NCI-H2196 (cell line): ENCODE results near the gene NOS1AP.
"Not testable (repeated sequence)": the region's sequence is repeated elsewhere in the genome, so short reads cannot be mapped to it uniquely, and the experiment has no call there.

ENCODE experiments used
- DNase-seq: peaks from one replicate; lab custom pipeline; 2025; ENCODE audit not compliant: unreplicated experiment; lab: John Stamatoyannopoulos, UW

Gene NOS1AP

DNA sequence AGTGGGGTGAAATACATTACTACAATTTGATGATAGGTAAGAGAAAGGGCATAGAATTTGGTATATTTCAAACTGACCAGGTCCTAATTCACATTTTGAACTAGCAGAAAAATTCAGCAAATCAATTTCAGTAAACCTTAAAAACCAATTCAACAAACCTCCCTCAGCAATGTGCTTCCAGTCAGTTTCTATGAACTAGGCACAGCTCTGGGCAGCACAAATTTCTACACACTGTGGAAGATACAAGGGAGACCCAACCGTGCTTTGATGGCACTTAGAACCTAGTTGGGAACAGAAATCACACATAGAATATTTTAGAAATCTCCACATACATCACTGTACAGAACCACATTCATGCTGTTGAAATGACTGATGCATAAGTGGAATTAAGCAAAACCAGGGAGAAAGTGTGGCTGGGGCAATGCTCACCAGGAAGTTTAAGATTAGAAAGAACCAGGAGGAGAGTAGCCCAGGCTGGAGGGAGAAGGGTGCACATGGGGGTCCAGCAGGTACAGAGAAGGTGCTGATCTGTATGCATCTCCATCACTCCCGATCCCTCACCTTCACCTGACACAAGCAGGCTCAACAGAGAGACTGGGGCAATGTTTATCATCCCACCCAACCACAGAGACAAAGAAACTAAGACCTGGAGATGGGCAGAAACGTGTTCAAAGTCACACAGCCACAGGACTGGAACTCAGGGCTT is 326.9 kb downstream of the NOS1AP start:
- no peak for DNase-seq

DNA sequence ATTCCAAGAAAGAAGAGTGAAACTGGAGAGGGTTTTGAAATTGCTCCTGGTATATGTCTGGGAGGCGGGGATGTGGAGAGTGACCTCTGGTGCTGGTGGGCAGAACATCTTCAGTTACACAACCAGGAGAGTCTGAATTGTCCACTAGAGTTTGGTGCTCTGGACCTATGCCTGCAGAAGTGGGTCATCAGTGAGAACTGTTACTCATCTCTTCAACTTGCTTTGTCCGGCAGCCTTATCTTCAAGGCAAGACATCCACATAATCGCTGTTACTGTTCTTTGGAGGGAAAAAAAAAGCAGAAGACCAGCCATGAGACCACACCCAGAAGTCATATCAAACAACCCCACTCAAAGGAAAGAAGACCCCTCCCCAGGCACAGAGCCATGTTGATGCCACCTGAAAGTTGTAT is 327.6 kb downstream of the NOS1AP start:
- DNase-seq, result no peak

GRCh38 chr1:162397943-162398560 is 328.6 kb downstream of the NOS1AP start:
- no peak for DNase-seq

DNA sequence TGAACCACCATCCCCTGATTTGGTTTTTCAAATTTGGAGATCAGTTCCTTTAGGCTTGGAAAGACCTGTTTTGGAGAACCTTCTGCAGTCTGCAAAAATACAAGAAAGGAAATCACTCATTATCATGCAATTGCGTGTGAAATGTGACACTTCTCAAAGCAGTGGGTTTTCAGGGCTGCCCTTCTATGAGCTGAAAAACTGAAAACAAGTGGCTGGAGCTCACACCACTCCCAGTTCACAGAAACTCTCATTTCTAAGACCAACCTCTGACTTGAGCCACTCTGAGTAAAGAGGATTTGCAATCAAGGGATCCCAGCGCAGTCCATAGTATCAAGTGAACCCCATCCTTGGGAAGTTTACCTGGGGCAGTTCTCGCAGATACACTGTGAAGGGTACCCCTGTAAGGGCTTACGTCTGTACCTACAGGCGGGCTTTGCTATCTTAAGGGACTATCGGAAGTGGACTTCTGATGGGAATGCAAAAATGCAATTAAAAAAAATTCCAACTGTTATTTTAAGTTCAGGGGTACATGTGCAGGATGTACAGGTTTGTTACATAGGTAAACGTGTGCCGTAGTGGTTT is 329.6 kb downstream of the NOS1AP start:
- no peak for DNase-seq

GRCh38 chr1:162400790-162401355 is 331.4 kb downstream of the NOS1AP start:
- no peak for DNase-seq

DNA sequence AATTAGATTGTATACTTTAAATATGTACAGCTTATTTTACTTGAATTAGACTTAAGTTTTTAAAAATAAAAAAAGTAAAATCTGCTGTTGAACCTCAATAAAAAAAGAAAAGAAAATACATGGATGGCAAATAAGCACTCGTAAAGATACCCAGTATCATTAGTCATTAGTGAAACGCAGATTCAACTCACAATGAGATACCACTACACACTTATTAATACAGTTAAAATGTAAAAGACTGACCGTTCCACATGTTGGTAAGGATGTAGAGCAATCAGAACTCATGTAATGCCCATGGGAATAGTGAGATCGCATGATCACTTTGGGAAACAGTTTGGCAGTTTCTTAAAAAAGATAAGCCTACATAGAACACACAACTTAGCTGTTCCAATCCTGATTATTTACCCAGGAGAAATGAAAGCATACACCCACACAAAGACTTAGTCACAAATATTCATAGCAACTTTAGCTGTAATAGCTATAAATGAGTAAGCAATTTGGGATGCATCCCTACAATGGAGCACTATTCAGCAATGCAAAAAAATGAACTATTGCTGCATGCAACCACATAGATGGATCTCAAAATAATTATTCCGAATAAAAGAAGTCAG is 335.2 kb downstream of the NOS1AP start:
- DNase-seq, result no peak

- DNase-seq, result no peak
Measured at GRCh38 chr1:162405800-162406199, 336.3 kb downstream of the NOS1AP start.

GRCh38 chr1:162406811-162407210 is 337.3 kb downstream of the NOS1AP start:
- DNase-seq, result no peak

DNA sequence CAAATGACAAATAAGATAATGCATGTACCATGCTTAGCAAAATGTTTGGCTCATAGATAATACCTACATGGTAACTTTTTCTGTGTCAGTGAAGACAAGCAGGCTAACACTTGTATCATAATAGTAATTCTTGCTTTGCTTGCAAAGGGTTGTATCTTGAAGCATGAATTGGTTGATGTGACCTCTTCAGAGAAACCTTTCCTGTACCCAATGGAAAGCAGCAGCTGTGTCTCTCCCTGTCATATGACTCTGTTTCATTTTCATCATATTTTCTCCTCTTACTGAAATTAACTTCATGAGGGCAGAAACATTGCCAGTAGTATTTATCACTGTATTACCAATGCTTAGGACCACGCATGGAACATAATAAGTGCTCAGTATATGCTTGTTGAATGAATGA is 338.0 kb downstream of the NOS1AP start:
- no peak for DNase-seq

DNA sequence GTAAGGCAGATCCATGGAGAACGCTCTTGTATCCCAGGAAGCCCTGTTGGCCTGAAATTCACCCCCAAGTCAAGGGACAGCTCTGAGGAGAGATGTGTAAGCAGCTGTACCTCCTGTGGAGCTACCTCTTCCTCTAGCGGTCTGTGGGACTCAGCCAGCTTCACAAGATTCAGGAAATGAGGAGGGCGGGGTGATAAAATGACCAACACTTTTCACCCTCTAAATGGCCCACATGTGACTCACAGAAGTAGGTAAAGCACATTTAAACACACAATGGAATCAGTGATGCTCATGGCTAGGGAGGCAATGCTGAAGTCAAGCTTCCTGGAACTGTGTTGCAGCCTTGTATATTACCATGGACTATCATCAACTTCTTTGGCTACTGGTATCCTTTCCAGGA is 342.5 kb downstream of the NOS1AP start, which contains the start of gene SH2D1B:
Gene SH2D1B (minus strand): TSS at position 135 of the 400 bp plus-strand sequence. CDS start 120 bp downstream, at position 15.
- DNase-seq, result no peak

GRCh38 chr1:162416215-162416614 is 346.7 kb downstream of the NOS1AP start:
- no peak for DNase-seq

DNA sequence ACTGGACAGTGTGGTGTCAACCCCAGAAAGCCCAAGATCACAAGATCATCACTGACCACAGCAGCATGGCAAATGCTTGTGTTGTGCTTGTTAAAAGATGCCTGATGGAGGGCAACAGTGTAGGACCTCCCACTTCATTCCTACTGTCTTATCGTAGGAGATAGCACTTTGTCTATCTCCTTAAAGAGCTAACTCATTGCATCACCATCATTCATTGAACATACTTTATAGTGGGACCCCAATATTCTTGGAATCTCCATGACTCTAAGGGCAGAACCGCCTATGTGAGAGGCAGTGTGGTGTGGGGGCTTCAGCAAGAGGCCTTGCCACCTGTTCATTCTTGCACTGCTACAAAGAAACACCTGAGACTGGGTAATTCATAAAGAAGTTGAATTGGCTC is 347.4 kb downstream of the NOS1AP start:
- DNase-seq, result no peak

DNA sequence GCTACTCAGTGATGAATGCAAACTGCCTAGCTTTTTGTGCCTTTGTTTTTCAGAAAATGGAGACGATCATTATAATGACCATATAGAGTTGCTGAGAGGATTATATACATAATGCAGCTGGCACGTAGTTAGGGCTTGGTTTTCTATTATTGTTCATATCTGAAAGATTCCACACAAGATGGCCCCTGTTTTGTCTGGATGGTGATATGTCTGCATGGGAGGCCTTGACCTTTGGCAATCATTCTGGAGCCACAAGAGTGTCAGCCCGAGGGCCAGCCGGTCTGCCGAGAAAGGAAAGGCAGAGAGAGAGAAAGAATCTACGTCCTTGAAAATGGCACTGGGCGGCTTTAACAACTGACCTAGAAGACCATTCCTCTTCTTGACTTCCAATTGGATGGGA is 348.2 kb downstream of the NOS1AP start:
- DNase-seq, result no peak

- DNase-seq, result not testable (repeated sequence)
Measured at GRCh38 chr1:162418584-162418983, 349.1 kb downstream of the NOS1AP start.

DNA sequence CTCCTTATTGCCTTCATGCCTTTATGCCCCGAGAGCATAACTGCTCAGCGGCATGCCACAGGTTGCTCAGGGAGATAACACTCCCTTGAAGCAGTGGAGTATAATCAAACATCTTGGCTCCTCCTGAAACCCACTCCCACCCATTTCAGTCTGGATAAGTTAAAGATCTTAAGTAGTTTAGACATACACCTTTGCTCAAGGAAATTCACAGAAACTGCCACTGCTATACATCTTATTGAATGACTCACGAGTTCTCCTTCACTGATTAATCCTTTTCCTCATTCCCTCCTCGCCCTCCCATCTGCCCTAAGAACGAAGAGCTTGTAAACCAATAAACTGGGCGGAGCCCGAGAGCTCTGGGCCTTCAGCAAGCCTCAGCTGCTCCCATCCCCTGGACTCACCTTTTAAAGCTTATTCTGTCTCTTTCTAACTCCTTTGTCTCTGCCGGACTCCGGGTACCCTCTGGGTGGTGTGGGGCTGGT is 350.0 kb downstream of the NOS1AP start:
- DNase-seq, result not testable (repeated sequence)
